ENCODE data around the gene ZNF212. TPM values are rescaled to one million over a fixed set of nuclear protein-coding genes. Genes with fewer than 3 reads are reported as not detected.

Gene ZNF212
- total RNA-seq, 6 experiments from 2014 or later: 2.6 to 5.9 (median 4.7) TPM

DNA sequence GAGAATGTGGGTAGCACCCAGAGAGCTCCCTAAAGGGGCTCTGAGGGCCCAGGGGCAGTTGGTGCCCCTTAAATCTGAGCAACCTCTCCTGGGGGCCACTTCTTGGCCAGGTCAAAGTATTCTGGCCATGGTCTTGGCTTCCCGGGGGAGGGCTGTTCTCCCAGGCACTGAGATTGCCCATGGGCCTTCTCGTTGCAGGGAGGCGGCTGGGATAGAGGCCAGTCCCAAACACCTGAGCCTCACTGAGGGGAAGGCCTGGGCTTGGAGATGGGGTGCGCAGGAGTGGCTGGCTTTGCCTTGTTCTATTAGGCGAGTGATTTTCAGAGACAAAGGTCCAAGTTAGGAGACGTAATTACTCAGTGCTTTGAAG lies 56.0 kb downstream of the ZNF212 start:
- Histone ChIP-seq H3K4me3 (no peak overlapping the region), H3K9me3 (no peaks in the 10 kb centered on the region), H3K4me1 (no peaks in the 10 kb centered on the region), H3K27me3 (no peaks in the 10 kb centered on the region), H3K36me3 (no peaks in the 10 kb centered on the region), H3K27ac (no peak overlapping the region)
- WGBS (ENCODE audit: insufficient coverage, low coverage, low lambda C conversion rate, missing lambda C conversion rate): no CpG with 5 or more reads among the region's 6 CpGs
- DNase-seq (no peak), ATAC-seq (no peak)
- TF ChIP-seq, protein P1, sequence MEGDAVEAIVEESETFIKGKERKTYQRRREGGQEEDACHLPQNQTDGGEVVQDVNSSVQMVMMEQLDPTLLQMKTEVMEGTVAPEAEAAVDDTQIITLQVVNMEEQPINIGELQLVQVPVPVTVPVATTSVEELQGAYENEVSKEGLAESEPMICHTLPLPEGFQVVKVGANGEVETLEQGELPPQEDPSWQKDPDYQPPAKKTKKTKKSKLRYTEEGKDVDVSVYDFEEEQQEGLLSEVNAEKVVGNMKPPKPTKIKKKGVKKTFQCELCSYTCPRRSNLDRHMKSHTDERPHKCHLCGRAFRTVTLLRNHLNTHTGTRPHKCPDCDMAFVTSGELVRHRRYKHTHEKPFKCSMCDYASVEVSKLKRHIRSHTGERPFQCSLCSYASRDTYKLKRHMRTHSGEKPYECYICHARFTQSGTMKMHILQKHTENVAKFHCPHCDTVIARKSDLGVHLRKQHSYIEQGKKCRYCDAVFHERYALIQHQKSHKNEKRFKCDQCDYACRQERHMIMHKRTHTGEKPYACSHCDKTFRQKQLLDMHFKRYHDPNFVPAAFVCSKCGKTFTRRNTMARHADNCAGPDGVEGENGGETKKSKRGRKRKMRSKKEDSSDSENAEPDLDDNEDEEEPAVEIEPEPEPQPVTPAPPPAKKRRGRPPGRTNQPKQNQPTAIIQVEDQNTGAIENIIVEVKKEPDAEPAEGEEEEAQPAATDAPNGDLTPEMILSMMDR (IDR thresholded peaks at IDR 0.05): no peak
- no peak for TF ChIP-seq POLR2A (IDR thresholded peaks at IDR 0.05)
- intact Hi-C loops (cut with DNase I): no loop called here

DNA sequence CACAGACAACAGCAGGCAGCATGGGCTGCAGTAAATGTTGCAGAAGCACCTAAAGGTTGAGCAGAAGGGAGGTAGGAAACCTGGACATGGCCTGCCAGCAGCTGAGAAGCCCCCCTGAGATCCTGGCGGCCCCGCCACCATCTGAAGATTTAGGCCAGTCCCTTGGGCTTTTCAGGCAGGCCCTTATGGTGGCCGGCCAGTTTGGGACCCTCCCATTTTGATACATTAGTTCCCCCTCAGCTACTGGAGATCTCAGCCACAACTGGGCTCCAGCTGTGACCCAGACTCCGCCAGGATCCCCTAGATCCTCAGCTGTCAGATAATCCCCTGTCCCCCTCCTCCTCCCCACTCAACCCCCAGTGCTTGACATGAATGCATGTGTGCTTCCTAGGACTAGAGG lies 56.9 kb downstream of the ZNF212 start:
- DNase-seq (no peak), ATAC-seq (no peak)
- Histone ChIP-seq H3K9me3 (no peaks in the 10 kb centered on the region), H3K36me3 (no peaks in the 10 kb centered on the region), H3K4me3 (no peak overlapping the region), H3K27me3 (no peaks in the 10 kb centered on the region), H3K4me1 (no peaks in the 10 kb centered on the region), H3K27ac (no peak overlapping the region)
- WGBS (ENCODE audit: insufficient coverage, low coverage, low lambda C conversion rate, missing lambda C conversion rate): no CpG with 5 or more reads among the region's 4 CpGs
- intact Hi-C loops (cut with DNase I): no loop called here
- TF ChIP-seq POLR2A (IDR thresholded peaks at IDR 0.05): no peak
- TF ChIP-seq, protein P1 (IDR thresholded peaks at IDR 0.05): no peak

DNA sequence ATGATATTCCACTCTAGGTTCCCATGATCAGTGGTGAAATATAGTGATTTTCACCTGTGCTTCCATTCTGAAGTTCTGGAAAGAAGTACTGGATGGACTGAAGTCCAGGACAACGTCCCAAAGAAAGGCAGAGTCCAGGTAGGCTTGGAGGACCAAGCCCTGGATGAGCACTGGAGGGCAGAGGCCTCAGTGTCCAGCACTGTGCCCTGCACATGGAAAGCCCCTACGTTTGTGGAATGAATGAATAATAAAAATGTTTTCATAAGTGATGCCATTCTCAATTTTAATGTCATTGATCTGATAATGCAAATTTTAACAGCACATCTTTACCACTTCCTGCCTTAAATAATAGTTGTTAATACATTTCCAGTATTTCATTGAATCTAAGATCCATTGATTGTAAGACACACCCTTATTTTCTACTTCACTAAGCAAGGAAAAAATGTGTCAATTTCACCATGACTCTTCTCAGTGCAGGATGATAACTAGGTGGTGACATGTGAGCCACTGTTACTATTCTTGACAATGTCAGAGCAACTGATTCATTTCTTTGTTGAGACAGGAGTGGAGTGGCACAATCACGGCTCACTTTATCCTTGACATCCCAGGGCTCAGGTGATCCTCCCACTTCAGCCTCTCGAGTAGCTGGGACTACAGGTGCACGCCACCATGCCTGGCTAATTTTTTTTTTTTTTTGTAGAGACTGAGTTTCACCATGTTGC lies 57.7 kb downstream of the ZNF212 start:
- no peak for DNase-seq
- Histone ChIP-seq H3K36me3 (no peaks in the 10 kb centered on the region), H3K4me3 (no peak overlapping the region), H3K27ac (no peak overlapping the region), H3K27me3 (no peaks in the 10 kb centered on the region), H3K4me1 (no peaks in the 10 kb centered on the region), H3K9me3 (no peaks in the 10 kb centered on the region)
- no peak for TF ChIP-seq POLR2A (IDR thresholded peaks at IDR 0.05)
- TF ChIP-seq, protein P1 (IDR thresholded peaks at IDR 0.05): no peak
- no peak for ATAC-seq
- WGBS (ENCODE audit: insufficient coverage, low coverage, low lambda C conversion rate, missing lambda C conversion rate): 71% methylated on average over 4 of the region's 5 CpGs
- intact Hi-C loops (cut with DNase I): no loop called here

DNA sequence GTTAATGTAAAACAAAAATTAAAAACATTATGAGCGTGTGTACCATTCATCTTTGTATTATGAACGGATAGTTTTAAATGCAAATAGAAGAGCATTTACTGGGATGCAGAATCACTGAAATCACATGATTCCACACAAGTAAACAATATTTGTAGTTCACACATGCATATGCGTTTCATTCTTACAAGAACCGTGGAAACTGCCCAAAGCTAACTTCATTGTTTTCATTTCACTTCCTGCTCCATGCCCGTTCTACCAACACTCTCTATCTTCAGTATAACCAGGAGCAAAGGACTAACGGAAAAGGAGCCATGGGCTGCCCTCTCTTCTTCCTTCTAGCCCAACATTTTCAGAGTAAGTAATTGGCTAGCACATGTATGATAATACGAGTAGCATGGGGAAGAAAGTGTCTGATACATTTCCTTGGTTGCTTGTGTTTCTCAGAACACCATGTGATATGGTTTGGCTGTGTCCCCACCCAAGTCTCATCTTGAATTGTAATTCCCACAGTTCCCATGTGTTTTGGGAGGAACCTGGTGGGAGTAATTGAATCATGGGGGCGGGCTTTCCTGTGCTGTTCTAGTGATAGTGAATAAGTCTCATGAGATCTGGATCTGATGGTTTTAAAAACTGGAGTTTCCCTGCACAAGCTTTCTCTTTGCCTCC lies 61.3 kb downstream of the ZNF212 start:
- Histone ChIP-seq H3K9me3 (no peaks in the 10 kb centered on the region), H3K27ac (no peak overlapping the region), H3K4me3 (no peak overlapping the region), H3K27me3 (no peaks in the 10 kb centered on the region), H3K4me1 (no peaks in the 10 kb centered on the region), H3K36me3 (no peaks in the 10 kb centered on the region)
- intact Hi-C loops (cut with DNase I): loop anchor here in 1 of 2 donors (10.0 kb wide), 1 partner anchor 124 kb away; no protein-coding TSS in a partner anchor
- 64% methylated on average over 8 of the region's 8 CpGs for WGBS (ENCODE audit: insufficient coverage, low coverage, low lambda C conversion rate, missing lambda C conversion rate)
- ATAC-seq (no peak), DNase-seq (no peak)
- TF ChIP-seq POLR2A (IDR thresholded peaks at IDR 0.05): no peak
- TF ChIP-seq, protein P1 (IDR thresholded peaks at IDR 0.05): no peak

Data from right lobe of liver (tissue), 6 donors.